ENCODE measurements around the gene CHMP4B.
A peak's percentile ranks its signal among the peaks of the same experiment; 100 is the strongest.

Gene CHMP4B

GRCh38 chr20:33846291-33846935, 35.3 kb downstream of the CHMP4B start:
- DNase-seq (ENCODE audit: low read depth), result peak; percentile 79
- H3K4me3 ChIP-seq (ENCODE audit: control insufficient read depth, low read depth, low read length), result no peak overlapping the region
- TF ChIP-seq CTCF (conservative IDR thresholded peaks at IDR 0.05; ENCODE audit: control insufficient read depth, insufficient read depth, low read depth, low read length), result no peak

- no peak for TF ChIP-seq CTCF (conservative IDR thresholded peaks at IDR 0.05; ENCODE audit: control insufficient read depth, insufficient read depth, low read depth, low read length)
- DNase-seq (ENCODE audit: low read depth), result no peak
- no peak overlapping the region for H3K4me3 ChIP-seq (ENCODE audit: control insufficient read depth, low read depth, low read length)
Measured at GRCh38 chr20:33847006-33847405, 35.9 kb downstream of the CHMP4B start.

- no peak for DNase-seq (ENCODE audit: low read depth)
- no peak for TF ChIP-seq CTCF (conservative IDR thresholded peaks at IDR 0.05; ENCODE audit: control insufficient read depth, insufficient read depth, low read depth, low read length)
- no peak overlapping the region for H3K4me3 ChIP-seq (ENCODE audit: control insufficient read depth, low read depth, low read length)
Measured at GRCh38 chr20:33848391-33848790, 37.2 kb downstream of the CHMP4B start.

- H3K4me3 ChIP-seq (ENCODE audit: control insufficient read depth, low read depth, low read length), result no peak overlapping the region
- DNase-seq (ENCODE audit: low read depth), result no peak
- TF ChIP-seq CTCF (conservative IDR thresholded peaks at IDR 0.05; ENCODE audit: control insufficient read depth, insufficient read depth, low read depth, low read length), result no peak
Measured at GRCh38 chr20:33850159-33850558, 39.0 kb downstream of the CHMP4B start.

GRCh38 chr20:33851842-33852466, 40.8 kb downstream of the CHMP4B start:
- H3K4me3 ChIP-seq (ENCODE audit: control insufficient read depth, low read depth, low read length), result no peak overlapping the region
- TF ChIP-seq CTCF (conservative IDR thresholded peaks at IDR 0.05; ENCODE audit: control insufficient read depth, insufficient read depth, low read depth, low read length), result no peak
- DNase-seq (ENCODE audit: low read depth), result no peak

- H3K4me3 ChIP-seq (ENCODE audit: control insufficient read depth, low read depth, low read length), result no peak overlapping the region
- peak; percentile 18 for DNase-seq (ENCODE audit: low read depth)
- TF ChIP-seq CTCF (conservative IDR thresholded peaks at IDR 0.05; ENCODE audit: control insufficient read depth, insufficient read depth, low read depth, low read length), result no peak
Measured at GRCh38 chr20:33852626-33853506, 41.7 kb downstream of the CHMP4B start.
